Measurements from ENCODE around the gene CDYL. TPM values are rescaled to one million over a fixed set of nuclear protein-coding genes. Genes with fewer than 3 reads are reported as not detected.

Gene CDYL
- total RNA-seq, 5 donors from 2014 or later (not counting 1 experiment from before 2014, with no cell fraction given) = 24.7 to 36.8 (median 30.2) TPM

GRCh38 chr6:4775494-4776130 is 592 bp upstream of the CDYL start:
- peak; percentile 67 to 73 (median 70) for ATAC-seq (replicated peaks in 1 of 4)
- POLR2A ChIA-PET = interaction anchor here in 1 of 2 donors (1.1 kb wide), 1 partner anchor 754 kb away, joined by 6 read pairs; a partner anchor contains a TSS
- CTCF ChIA-PET = no interaction called here
- WGBS (ENCODE audit: insufficient coverage) = under 1% methylated on average over 82 of the region's 88 CpGs
- peak; percentile 25 to 83 (median 55) for DNase-seq
- H3K36me3 Mint-ChIP-seq = no peaks in the 10 kb centered on the region
- peaks cover 2% of the 10 kb centered on the region for H3K9me3 ChIP-seq
- H3K4me3 Mint-ChIP-seq = peak overlapping the region; percentile 87 to 96 (median 92)
- peak overlapping the region; percentile 57 for H3K27ac ChIP-seq (ENCODE audit: low read length)
- H3K27ac Mint-ChIP-seq = peak overlapping the region; percentile 72 to 87
- H3K27me3 ChIP-seq (replicated peaks in 1 of 2; ENCODE audit: control insufficient read depth in 2 of 2, extremely low read depth in 1 of 2, insufficient read depth in 2 of 2, low read length in 1 of 2) = no peaks in the 10 kb centered on the region
- H3K4me3 ChIP-seq (ENCODE audit: control insufficient read depth in 1 of 2, extremely low read depth in 1 of 2, low read length in 1 of 2) = peak overlapping the region; percentile 62 to 70
- H3K9me3 Mint-ChIP-seq = peaks cover 7 to 10% (median 9%) of the 10 kb centered on the region in 3 donors
- H3K36me3 ChIP-seq (ENCODE audit: control insufficient read depth in 2 of 2, extremely low read depth in 1 of 2, insufficient read depth in 1 of 2, low read length in 1 of 2) = no peaks in the 10 kb centered on the region
- H3K4me1 Mint-ChIP-seq = peaks cover 42 to 50% (median 45%) of the 10 kb centered on the region in 3 donors
- H3K27me3 Mint-ChIP-seq = no peaks in the 10 kb centered on the region
- peaks cover 6 to 18% of the 10 kb centered on the region in 2 experiments for H3K4me1 ChIP-seq (ENCODE audit: control insufficient read depth in 1 of 2, extremely low read depth in 1 of 2, insufficient read depth in 2 of 2, low read length in 2 of 2)

- H3K9me3 ChIP-seq = peaks cover 2% of the 10 kb centered on the region
- no peaks in the 10 kb centered on the region for H3K36me3 ChIP-seq (ENCODE audit: control insufficient read depth in 2 of 2, extremely low read depth in 1 of 2, insufficient read depth in 1 of 2, low read length in 1 of 2)
- ChIA-PET CTCF (interaction anchor here (0.6 to 0.7 kb wide), 10 partner anchors 13 to 641 kb away, joined by 3 to 11 read pairs (median 4); partner anchors contain the start of gene ECI2 (in 1 of the 2)), POLR2A (interaction anchor here (0.5 to 0.6 kb wide), 4 partner anchors 40 to 642 kb away, joined by 3 to 6 read pairs (median 4); partner anchors contain the start of gene ECI2 (in 1 of the 2))
- Mint-ChIP-seq H3K9me3 (peaks cover 7 to 10% (median 9%) of the 10 kb centered on the region in 3 donors), H3K27ac (peak overlapping the region; percentile 29 to 76), H3K4me3 (peak overlapping the region; percentile 83 to 86 (median 85)), H3K27me3 (no peaks in the 10 kb centered on the region), H3K4me1 (peaks cover 54 to 61% (median 56%) of the 10 kb centered on the region in 3 donors), H3K36me3 (no peaks in the 10 kb centered on the region)
- under 1% methylated on average over 56 of the region's 107 CpGs for WGBS (ENCODE audit: insufficient coverage)
- peak in 28 of 35 experiments; percentile 4 to 42 (median 20) for DNase-seq
- no peaks in the 10 kb centered on the region for H3K27me3 ChIP-seq (replicated peaks in 1 of 2; ENCODE audit: control insufficient read depth in 2 of 2, extremely low read depth in 1 of 2, insufficient read depth in 2 of 2, low read length in 1 of 2)
- peak; percentile 2 to 6 (median 4) for ATAC-seq (replicated peaks in 1 of 4)
- H3K27ac ChIP-seq (ENCODE audit: low read length) = no peak overlapping the region
- H3K4me3 ChIP-seq (ENCODE audit: control insufficient read depth in 1 of 2, extremely low read depth in 1 of 2, low read length in 1 of 2) = peak overlapping the region; percentile 56 to 58
- H3K4me1 ChIP-seq (ENCODE audit: control insufficient read depth in 1 of 2, extremely low read depth in 1 of 2, insufficient read depth in 2 of 2, low read length in 2 of 2) = peaks cover 13 to 18% of the 10 kb centered on the region in 2 experiments
These were observed 539 bp downstream of the CDYL start for GRCh38 chr6:4776493-4777393.

GRCh38 chr6:4777394-4777935 is 1.3 kb downstream of the CDYL start:
- H3K4me1 ChIP-seq (ENCODE audit: control insufficient read depth in 1 of 2, extremely low read depth in 1 of 2, insufficient read depth in 2 of 2, low read length in 2 of 2) = peaks cover 13 to 18% of the 10 kb centered on the region in 2 experiments

GRCh38 chr6:4778086-4778485 is 1.9 kb downstream of the CDYL start:
- H3K27me3 ChIP-seq (replicated peaks in 1 of 2; ENCODE audit: control insufficient read depth in 2 of 2, extremely low read depth in 1 of 2, insufficient read depth in 2 of 2, low read length in 1 of 2) = no peaks in the 10 kb centered on the region
- no peak for ATAC-seq (replicated peaks in 1 of 4)
- peaks cover 2% of the 10 kb centered on the region for H3K9me3 ChIP-seq
- H3K4me1 ChIP-seq (ENCODE audit: control insufficient read depth in 1 of 2, extremely low read depth in 1 of 2, insufficient read depth in 2 of 2, low read length in 2 of 2) = peaks cover 13 to 18% of the 10 kb centered on the region in 2 experiments
- Mint-ChIP-seq H3K27me3 (no peaks in the 10 kb centered on the region), H3K27ac (peak overlapping the region in 1 of 2 donors; percentile 9), H3K9me3 (peaks cover 7 to 10% (median 9%) of the 10 kb centered on the region in 3 donors), H3K4me3 (peak overlapping the region; percentile 83 to 86 (median 85)), H3K36me3 (no peaks in the 10 kb centered on the region), H3K4me1 (peaks cover 65 to 74% (median 67%) of the 10 kb centered on the region in 3 donors)
- H3K36me3 ChIP-seq (ENCODE audit: control insufficient read depth in 2 of 2, extremely low read depth in 1 of 2, insufficient read depth in 1 of 2, low read length in 1 of 2) = no peaks in the 10 kb centered on the region
- POLR2A ChIA-PET = no interaction called here
- no CpG with 5 or more reads among the region's 1 CpG for WGBS (ENCODE audit: insufficient coverage)
- H3K4me3 ChIP-seq (ENCODE audit: control insufficient read depth in 1 of 2, extremely low read depth in 1 of 2, low read length in 1 of 2) = no peak overlapping the region
- H3K27ac ChIP-seq (ENCODE audit: low read length) = no peak overlapping the region
- peak in 1 of 35 experiments; percentile 21 for DNase-seq
- CTCF ChIA-PET = interaction anchor here in 1 of 2 donors (0.8 kb wide), 1 partner anchor 12 kb away, joined by 3 read pairs; no protein-coding TSS in a partner anchor

More at GRCh38 chr6:4777394-4777935, 1.3 kb downstream of the CDYL start:
- DNase-seq (peak in 3 of 35 experiments; percentile 1 to 35 (median 6)), ATAC-seq (replicated peaks in 1 of 4) (no peak)
- Mint-ChIP-seq H3K4me1 (peaks cover 61 to 68% (median 62%) of the 10 kb centered on the region in 3 donors), H3K4me3 (peak overlapping the region; percentile 83 to 86 (median 85)), H3K27me3 (no peaks in the 10 kb centered on the region), H3K27ac (peak overlapping the region; percentile 28 to 76), H3K9me3 (peaks cover 7 to 10% (median 9%) of the 10 kb centered on the region in 3 donors), H3K36me3 (no peaks in the 10 kb centered on the region)
- WGBS (ENCODE audit: insufficient coverage) = 0% methylated on average over 4 of the region's 9 CpGs
- POLR2A ChIA-PET = no interaction called here
- H3K4me3 ChIP-seq (ENCODE audit: control insufficient read depth in 1 of 2, extremely low read depth in 1 of 2, low read length in 1 of 2) = peak overlapping the region; percentile 56 to 58
- no peaks in the 10 kb centered on the region for H3K27me3 ChIP-seq (replicated peaks in 1 of 2; ENCODE audit: control insufficient read depth in 2 of 2, extremely low read depth in 1 of 2, insufficient read depth in 2 of 2, low read length in 1 of 2)
- CTCF ChIA-PET = interaction anchor here in 1 of 2 donors (0.6 to 0.8 kb wide), 4 partner anchors 13 to 642 kb away, joined by 3 to 6 read pairs (median 4); partner anchors contain the start of gene ECI2
- H3K36me3 ChIP-seq (ENCODE audit: control insufficient read depth in 2 of 2, extremely low read depth in 1 of 2, insufficient read depth in 1 of 2, low read length in 1 of 2) = no peaks in the 10 kb centered on the region
- H3K27ac ChIP-seq (ENCODE audit: low read length) = no peak overlapping the region
- peaks cover 2% of the 10 kb centered on the region for H3K9me3 ChIP-seq

- Histone ChIP-seq H3K27ac (ENCODE audit: low read length) (no peak overlapping the region), H3K36me3 (ENCODE audit: control insufficient read depth in 2 of 2, extremely low read depth in 1 of 2, insufficient read depth in 1 of 2, low read length in 1 of 2) (no peaks in the 10 kb centered on the region), H3K4me1 (ENCODE audit: control insufficient read depth in 1 of 2, extremely low read depth in 1 of 2, insufficient read depth in 2 of 2, low read length in 2 of 2) (peaks cover 7 to 13% of the 10 kb centered on the region in 2 experiments), H3K27me3 (replicated peaks in 1 of 2; ENCODE audit: control insufficient read depth in 2 of 2, extremely low read depth in 1 of 2, insufficient read depth in 2 of 2, low read length in 1 of 2) (no peaks in the 10 kb centered on the region), H3K4me3 (ENCODE audit: control insufficient read depth in 1 of 2, extremely low read depth in 1 of 2, low read length in 1 of 2) (no peak overlapping the region), H3K9me3 (peaks cover 2% of the 10 kb centered on the region)
- no peak for DNase-seq
- 80% methylated on average over 1 of the region's 11 CpGs for WGBS (ENCODE audit: insufficient coverage)
- Mint-ChIP-seq H3K4me3 (no peak overlapping the region), H3K27ac (no peak overlapping the region), H3K4me1 (peaks cover 69 to 79% (median 71%) of the 10 kb centered on the region in 3 donors), H3K9me3 (peaks cover 3 to 9% (median 7%) of the 10 kb centered on the region in 3 donors), H3K36me3 (peaks cover 2% of the 10 kb centered on the region), H3K27me3 (no peaks in the 10 kb centered on the region)
- ChIA-PET POLR2A (no interaction called here), CTCF (no interaction called here)
- no peak for ATAC-seq (replicated peaks in 1 of 4)
These were observed 4.2 kb downstream of the CDYL start for GRCh38 chr6:4780360-4780812.
